K562 (cell line): ENCODE results near the gene RIMBP3C. TPM values are rescaled to one million over a fixed set of nuclear protein-coding genes. Genes with fewer than 3 reads are reported as not detected.

Experiments
- ATF1 ChIP-seq, 2 experiments: fragments of 450-650 bp in 1 of 2; IDR thresholded peaks; 2 replicates each; pipeline ENCODE4 v1.6.1; 2016; ENCODE audit warnings: missing compliant biosample characterization in 1 of 2, missing genetic modification characterization in 1 of 2
- BHLHE40 ChIP-seq: IDR thresholded peaks from 2 replicates; pipeline ENCODE4 v1.6.1; 2011; ENCODE audit warnings: low read length, improper control_type of control experiment
- CREBBP ChIP-seq: IDR thresholded peaks from one replicate; pipeline ENCODE4 v1.6.1; 2012; ENCODE audit warnings: low read depth, mild to moderate bottlenecking, control low read depth, inconsistent platforms, low read length
- FOXJ3 ChIP-seq: sonication (generic); formaldehyde crosslinking; IDR thresholded peaks from 2 replicates; pipeline ENCODE4 v1.4.0; 2020; ENCODE audit warnings: mild to moderate bottlenecking, missing genetic modification reagents
- MAFK ChIP-seq: IDR thresholded peaks from 2 replicates; pipeline ENCODE4 v1.6.1; 2011; ENCODE audit warnings: low read length, improper control_type of control experiment
- MED1 ChIP-seq: sonication (generic); formaldehyde crosslinking; IDR thresholded peaks from 2 replicates; pipeline ENCODE4 v1.8.1; 2023; ENCODE audit warnings: missing genetic modification reagents, borderline replicate concordance
- NR1H2 ChIP-seq: sonication (generic); formaldehyde crosslinking; IDR thresholded peaks from 2 replicates; pipeline ENCODE4 v1.4.0; 2020; ENCODE audit warnings: mild to moderate bottlenecking, missing genetic modification reagents
- RBM34 ChIP-seq: fragments of 200-400 bp; formaldehyde crosslinking; IDR thresholded peaks from 2 replicates; pipeline ENCODE4 v1.6.1; 2018; ENCODE audit warnings: low read length, borderline replicate concordance; ENCODE audit not compliant: insufficient read depth
- RUNX1 ChIP-seq: sonication (generic); IDR thresholded peaks from 2 replicates; pipeline ENCODE4 v1.6.1; 2016; ENCODE audit warnings: antibody characterized with exemption, low read depth
- TBL1XR1 ChIP-seq, 2 experiments: IDR thresholded peaks; 2 replicates each; pipeline ENCODE4 v1.6.1; 2012; ENCODE audit warnings: improper control_type of control experiment in 2 of 2, low read length in 2 of 2, mild to moderate bottlenecking in 1 of 2
- ZNF384 ChIP-seq: IDR thresholded peaks from 2 replicates; pipeline ENCODE4 v1.6.1; 2012; ENCODE audit warnings: low read depth, low read length, improper control_type of control experiment
- polyA plus RNA-seq, 8 experiments: library from polyadenylated mRNA; depleted of rRNA in 4 of 8; stranded (reverse) in 5 of 8; unstranded in 3 of 8; fragments of >200 nt; fragmentation: Nextera tagmentation in 2 of 8; fragmentation: Illumina TruSeq in 1 of 8; extraction: Ambion mirVana in 2 of 8; extraction: Trizol in 1 of 8; gene quantifications; 2 replicates each; pipeline versions ENCODE4 v1.2.1 to v1.2.3, GENCODE V29; 2011 to 2014; ENCODE audit warnings: inconsistent platforms in 1 of 8, missing spikeins in 1 of 8
- total RNA-seq, 7 experiments: library from RNA; depleted of rRNA in 6 of 7; stranded (reverse); fragments of >200 nt in 6 of 7; fragmentation: Illumina TruSeq in 2 of 7; extraction: Trizol in 2 of 7; gene quantifications; 2 replicates each; pipeline versions ENCODE4 v1.2.1 to v1.2.3, GENCODE V29; 2011 to 2021; ENCODE audit warnings: low replicate concordance in 1 of 7
- TF ChIP-seq, protein P1 (sequence below), 3 experiments: fragments of 200-800 bp in 1 of 3; fragments of 250-450 bp in 1 of 3; fragments of 450-650 bp in 1 of 3; sonication (Bioruptor Pico) in 1 of 3; sonication (Bioruptor generic) in 1 of 3; formaldehyde crosslinking in 1 of 3; IDR thresholded peaks; 2 replicates each; pipeline versions ENCODE4 v1.6.1 to v1.8.0; 2016 to 2022; ENCODE audit warnings: mild to moderate bottlenecking in 2 of 3, missing genetic modification characterization in 2 of 3, missing compliant biosample characterization in 1 of 3, moderate library complexity in 1 of 3
- TF ChIP-seq, protein P2 (sequence below), 2 experiments: fragments of 450-650 bp; IDR thresholded peaks; 2 replicates each; pipeline ENCODE4 v1.6.1; 2016; ENCODE audit warnings: mild to moderate bottlenecking in 2 of 2, borderline replicate concordance in 1 of 2, low read depth in 1 of 2, moderate library complexity in 1 of 2
- TF ChIP-seq, protein P3 (sequence below): sonication (generic); formaldehyde crosslinking; IDR thresholded peaks from 2 replicates; pipeline ENCODE4 v1.8.1; 2022; ENCODE audit warnings: missing genetic modification reagents

RIMBP3C gene
- total and polyA plus RNA-seq, 9 of the 15 experiments (the other 6 are each of a cell fraction or from before 2014, with no cell fraction given) = 0.09 to 0.98 (median 0.17) TPM; not detected in 2

DNA sequence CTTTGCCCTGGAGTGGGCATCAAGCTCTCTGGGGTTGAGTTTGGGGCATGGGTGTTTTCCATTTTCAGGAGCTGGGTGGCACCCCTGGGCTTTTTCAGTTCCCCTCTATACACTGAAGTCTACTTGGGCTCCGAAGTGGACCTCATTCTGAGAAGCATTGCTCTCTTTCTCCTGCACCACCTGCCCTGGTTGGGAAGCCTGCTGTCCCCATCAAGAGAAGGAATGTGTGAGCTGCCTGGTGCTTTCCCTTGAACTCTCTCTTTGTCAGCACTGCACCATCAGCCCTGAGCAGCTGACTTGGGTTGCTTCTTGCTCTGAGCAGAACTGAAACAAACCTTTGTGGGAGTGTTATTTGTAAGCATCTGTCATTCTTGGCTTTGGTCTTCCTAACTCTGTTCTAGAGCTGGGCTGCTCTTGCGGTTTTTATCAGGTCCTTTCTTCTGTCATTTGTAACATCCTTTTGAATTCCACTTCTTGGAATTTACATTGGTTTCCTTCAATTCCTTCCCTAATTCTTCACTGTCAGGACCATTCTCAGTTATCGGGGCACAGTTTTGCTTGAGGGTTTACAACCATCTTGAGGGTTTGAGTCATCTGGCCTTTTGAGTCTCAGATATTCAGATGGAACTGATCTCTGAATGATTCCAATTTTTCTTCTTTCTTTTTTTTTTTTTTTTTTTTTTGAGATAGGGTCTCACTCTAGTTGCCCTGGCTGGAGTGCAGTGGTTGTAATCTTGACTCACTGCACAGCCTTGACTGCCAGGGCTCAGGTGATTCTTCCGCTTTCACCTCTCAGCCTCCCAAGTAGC, 36.7 kb upstream of the RIMBP3C start (continued):
- TF ChIP-seq, protein P1, sequence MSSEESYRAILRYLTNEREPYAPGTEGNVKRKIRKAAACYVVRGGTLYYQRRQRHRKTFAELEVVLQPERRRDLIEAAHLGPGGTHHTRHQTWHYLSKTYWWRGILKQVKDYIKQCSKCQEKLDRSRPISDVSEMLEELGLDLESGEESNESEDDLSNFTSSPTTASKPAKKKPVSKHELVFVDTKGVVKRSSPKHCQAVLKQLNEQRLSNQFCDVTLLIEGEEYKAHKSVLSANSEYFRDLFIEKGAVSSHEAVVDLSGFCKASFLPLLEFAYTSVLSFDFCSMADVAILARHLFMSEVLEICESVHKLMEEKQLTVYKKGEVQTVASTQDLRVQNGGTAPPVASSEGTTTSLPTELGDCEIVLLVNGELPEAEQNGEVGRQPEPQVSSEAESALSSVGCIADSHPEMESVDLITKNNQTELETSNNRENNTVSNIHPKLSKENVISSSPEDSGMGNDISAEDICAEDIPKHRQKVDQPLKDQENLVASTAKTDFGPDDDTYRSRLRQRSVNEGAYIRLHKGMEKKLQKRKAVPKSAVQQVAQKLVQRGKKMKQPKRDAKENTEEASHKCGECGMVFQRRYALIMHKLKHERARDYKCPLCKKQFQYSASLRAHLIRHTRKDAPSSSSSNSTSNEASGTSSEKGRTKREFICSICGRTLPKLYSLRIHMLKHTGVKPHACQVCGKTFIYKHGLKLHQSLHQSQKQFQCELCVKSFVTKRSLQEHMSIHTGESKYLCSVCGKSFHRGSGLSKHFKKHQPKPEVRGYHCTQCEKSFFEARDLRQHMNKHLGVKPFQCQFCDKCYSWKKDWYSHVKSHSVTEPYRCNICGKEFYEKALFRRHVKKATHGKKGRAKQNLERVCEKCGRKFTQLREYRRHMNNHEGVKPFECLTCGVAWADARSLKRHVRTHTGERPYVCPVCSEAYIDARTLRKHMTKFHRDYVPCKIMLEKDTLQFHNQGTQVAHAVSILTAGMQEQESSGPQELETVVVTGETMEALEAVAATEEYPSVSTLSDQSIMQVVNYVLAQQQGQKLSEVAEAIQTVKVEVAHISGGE (CRISPR knock-in tag; IDR thresholded peaks at IDR 0.05) = no peak
- TF ChIP-seq BHLHE40 (no peak), ATF1 (CRISPR knock-in tag; IDR thresholded peaks at IDR 0.05) (no peak), ATF1 (tag; IDR thresholded peaks at IDR 0.05) (no peak), CREBBP (no peak), TBL1XR1 (IDR thresholded peaks at IDR 0.05; ENCODE audit: low read length in 2 of 2) (peak in 1 of 2 experiments; percentile 92; a peak in 3 of 4 replicates), ZNF384 (peak; percentile 71), NR1H2 (CRISPR knock-in tag) (no peak), RBM34 (no peak), MED1 (no peak), MAFK (no peak; the same call in 1 of the 2 replicates), RUNX1 (no peak), FOXJ3 (CRISPR knock-in tag) (no peak)
- TF ChIP-seq, protein P2, sequence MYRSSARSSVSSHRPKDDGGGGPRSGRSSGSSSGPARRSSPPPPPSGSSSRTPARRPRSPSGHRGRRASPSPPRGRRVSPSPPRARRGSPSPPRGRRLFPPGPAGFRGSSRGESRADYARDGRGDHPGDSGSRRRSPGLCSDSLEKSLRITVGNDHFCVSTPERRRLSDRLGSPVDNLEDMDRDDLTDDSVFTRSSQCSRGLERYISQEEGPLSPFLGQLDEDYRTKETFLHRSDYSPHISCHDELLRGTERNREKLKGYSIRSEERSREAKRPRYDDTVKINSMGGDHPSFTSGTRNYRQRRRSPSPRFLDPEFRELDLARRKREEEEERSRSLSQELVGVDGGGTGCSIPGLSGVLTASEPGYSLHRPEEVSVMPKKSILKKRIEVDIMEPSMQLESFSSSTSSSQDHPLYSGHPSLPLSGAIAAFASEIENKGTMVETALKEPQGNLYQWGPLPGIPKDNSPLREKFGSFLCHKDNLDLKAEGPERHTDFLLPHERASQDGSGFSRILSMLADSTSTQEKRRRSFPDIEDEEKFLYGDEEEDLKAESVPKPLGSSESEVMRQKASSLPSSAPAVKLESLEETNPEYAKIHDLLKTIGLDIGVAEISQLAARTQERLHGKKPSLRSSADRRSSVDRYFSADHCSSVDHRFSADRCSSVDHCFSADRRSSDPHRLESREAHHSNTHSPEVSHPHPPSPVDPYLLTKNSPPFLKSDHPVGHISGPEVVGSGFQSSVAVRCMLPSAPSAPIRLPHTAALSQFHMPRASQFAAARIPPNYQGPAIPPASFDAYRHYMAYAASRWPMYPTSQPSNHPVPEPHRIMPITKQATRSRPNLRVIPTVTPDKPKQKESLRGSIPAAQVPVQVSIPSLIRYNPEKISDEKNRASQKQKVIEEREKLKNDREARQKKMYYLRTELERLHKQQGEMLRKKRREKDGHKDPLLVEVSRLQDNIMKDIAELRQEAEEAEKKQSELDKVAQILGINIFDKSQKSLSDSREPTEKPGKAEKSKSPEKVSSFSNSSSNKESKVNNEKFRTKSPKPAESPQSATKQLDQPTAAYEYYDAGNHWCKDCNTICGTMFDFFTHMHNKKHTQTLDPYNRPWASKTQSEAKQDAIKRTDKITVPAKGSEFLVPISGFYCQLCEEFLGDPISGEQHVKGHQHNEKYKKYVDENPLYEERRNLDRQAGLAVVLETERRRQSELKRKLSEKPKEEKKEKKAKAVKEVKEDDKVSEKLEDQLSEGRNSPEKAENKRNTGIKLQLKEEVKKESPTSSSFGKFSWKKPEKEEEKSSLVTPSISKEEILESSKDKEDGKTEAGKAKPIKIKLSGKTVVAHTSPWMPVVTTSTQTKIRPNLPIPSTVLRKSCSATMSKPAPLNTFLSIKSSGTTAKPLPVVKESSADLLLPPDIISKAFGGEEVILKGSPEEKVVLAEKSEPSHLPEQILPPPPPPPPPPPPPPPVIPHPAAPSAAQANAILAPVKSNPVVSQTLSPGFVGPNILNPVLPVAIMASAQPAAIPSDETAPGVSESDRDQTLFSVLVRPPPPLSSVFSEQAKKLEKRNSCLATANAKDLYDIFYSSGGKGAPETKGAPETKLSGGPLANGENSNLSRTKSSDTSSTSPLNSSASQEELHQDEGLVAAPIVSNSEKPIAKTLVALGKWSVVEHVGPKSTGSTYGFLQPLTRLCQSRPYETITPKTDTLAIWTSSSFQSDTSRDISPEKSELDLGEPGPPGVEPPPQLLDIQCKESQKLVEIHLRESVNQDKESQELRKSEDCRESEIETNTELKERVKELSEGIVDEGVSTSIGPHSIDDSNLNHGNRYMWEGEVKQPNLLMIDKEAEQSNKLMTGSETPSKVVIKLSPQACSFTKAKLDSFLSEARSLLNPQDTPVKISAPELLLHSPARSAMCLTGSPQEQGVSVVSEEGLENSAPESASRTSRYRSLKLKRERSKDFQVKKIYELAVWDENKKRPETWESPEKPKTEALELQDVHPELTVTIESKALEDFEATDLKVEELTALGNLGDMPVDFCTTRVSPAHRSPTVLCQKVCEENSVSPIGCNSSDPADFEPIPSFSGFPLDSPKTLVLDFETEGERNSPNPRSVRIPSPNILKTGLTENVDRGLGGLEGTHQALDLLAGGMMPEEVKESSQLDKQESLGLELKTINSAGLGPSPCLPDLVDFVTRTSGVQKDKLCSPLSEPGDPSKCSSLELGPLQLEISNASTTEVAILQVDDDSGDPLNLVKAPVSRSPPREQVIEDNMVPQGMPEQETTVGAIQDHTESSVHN (IDR thresholded peaks at IDR 0.05; ENCODE audit: borderline replicate concordance in 1 of 2, low read depth in 1 of 2) = no peak
- TF ChIP-seq, protein P3, sequence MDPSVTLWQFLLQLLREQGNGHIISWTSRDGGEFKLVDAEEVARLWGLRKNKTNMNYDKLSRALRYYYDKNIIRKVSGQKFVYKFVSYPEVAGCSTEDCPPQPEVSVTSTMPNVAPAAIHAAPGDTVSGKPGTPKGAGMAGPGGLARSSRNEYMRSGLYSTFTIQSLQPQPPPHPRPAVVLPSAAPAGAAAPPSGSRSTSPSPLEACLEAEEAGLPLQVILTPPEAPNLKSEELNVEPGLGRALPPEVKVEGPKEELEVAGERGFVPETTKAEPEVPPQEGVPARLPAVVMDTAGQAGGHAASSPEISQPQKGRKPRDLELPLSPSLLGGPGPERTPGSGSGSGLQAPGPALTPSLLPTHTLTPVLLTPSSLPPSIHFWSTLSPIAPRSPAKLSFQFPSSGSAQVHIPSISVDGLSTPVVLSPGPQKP (CRISPR knock-in tag) = no peak
